MCF 10A (cell line): ENCODE measurements around the gene PKLR. TPM values are rescaled to one million over a fixed set of nuclear protein-coding genes. Genes with fewer than 3 reads are reported as not detected.

ENCODE experiments used
- BruUV-seq: library from RNA; stranded (reverse); fragments of 400-500 nt; replicated peaks from 2 replicates; lab custom pipeline; 2021; lab: Mats Ljungman, UMichigan
- CTCF ChIA-PET: fragments of 300-600 bp; sonication (Branson Sonifier 250); formaldehyde crosslinking; extraction: SDS; loops from one replicate; lab custom pipeline; 2021; ENCODE audit warnings: antibody characterized with exemption, inconsistent platforms; lab: Yijun Ruan, JAX
- POLR2A ChIA-PET: fragments of 300-600, 350-650 bp; sonication (Branson Sonifier 250); formaldehyde crosslinking; extraction: SDS; loops from one replicate; lab custom pipeline; 2020; ENCODE audit warnings: antibody characterized with exemption, inconsistent platforms; lab: Yijun Ruan, JAX
- DNase-seq: peaks from one replicate; pipeline ENCODE4 v3.0.0-alpha.2; 2018; ENCODE audit not compliant: unreplicated experiment
- H3K27ac Mint-ChIP-seq: one replicate; pipeline ENCODE4 v1.8.0; 2022; ENCODE audit warnings: mild to moderate bottlenecking, low read depth, mixed read lengths; ENCODE audit not compliant: unreplicated experiment
- H3K27me3 Mint-ChIP-seq: one replicate; pipeline ENCODE4 v1.8.0; 2022; ENCODE audit warnings: mixed read lengths; ENCODE audit not compliant: insufficient read depth, unreplicated experiment
- H3K36me3 Mint-ChIP-seq: one replicate; pipeline ENCODE4 v1.8.0; 2022; ENCODE audit warnings: mild to moderate bottlenecking, moderate library complexity, mixed read lengths; ENCODE audit not compliant: insufficient read depth, unreplicated experiment
- H3K4me1 Mint-ChIP-seq: one replicate; pipeline ENCODE4 v1.8.0; 2022; ENCODE audit warnings: mixed read lengths; ENCODE audit not compliant: insufficient read depth, unreplicated experiment
- H3K4me3 Mint-ChIP-seq: one replicate; pipeline ENCODE4 v1.8.0; 2022; ENCODE audit warnings: mild to moderate bottlenecking, moderate library complexity, mixed read lengths; ENCODE audit not compliant: unreplicated experiment
- H3K9me3 Mint-ChIP-seq: one replicate; pipeline ENCODE4 v1.8.0; 2022; ENCODE audit warnings: mixed read lengths; ENCODE audit not compliant: unreplicated experiment
- intact Hi-C: fragments of 100-400 bp; cut with micrococcal nuclease; formaldehyde crosslinking; loops from 2 replicates; pipeline ENCODE4 v1.14.1; 2022
- total RNA-seq: library from RNA; stranded (reverse); gene quantifications from 2 replicates; pipeline ENCODE4 v1.2.3, GENCODE V29; 2022
- TF ChIP-seq, protein P1 (sequence below): fragments of 200-600 bp; IDR thresholded peaks from one replicate; pipeline ENCODE4 v1.8.0; 2022; ENCODE audit warnings: antibody characterized with exemption, mild to moderate bottlenecking; ENCODE audit not compliant: unreplicated experiment

PKLR gene
- total RNA-seq, 1 experiment from 2014 or later = not detected

DNA sequence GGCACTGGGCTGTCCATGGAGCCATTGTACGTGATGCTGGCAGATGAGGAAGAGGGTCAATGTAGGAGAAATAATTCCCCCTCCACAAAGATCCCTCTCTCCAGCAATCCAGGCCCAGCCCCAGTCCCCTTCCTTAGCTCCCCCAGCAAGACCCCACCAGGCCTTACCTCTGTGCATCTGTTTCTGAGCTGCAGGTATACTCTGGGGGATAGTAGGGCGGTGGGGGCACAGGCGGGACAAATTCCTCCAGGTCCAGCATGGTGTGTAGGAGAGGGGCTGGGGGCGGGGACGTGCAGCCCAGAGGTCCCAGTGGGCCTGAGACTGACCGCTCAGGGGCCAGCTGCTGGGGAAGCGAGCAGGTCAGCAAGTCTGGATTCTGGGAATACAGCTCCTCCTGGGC lies 49.7 kb downstream of the PKLR start:
- peaks cover 6% of the 10 kb centered on the region for H3K36me3 Mint-ChIP-seq
- POLR2A ChIA-PET = interaction anchor here (0.6 to 7.5 kb wide), 12 partner anchors 10 to 399 kb away, joined by 3 to 45 read pairs (median 4); partner anchors contain the start of genes CLK2, MTX1 and SCAMP3
- H3K27me3 Mint-ChIP-seq = no peaks in the 10 kb centered on the region
- peaks cover 24% of the 10 kb centered on the region for H3K4me1 Mint-ChIP-seq
- no peak for DNase-seq
- H3K4me3 Mint-ChIP-seq = no peak overlapping the region
- BruUV-seq = no TSS peak
- intact Hi-C loops = loop anchor here (2.0 kb wide), 1 partner anchor 71 kb away; no protein-coding TSS in a partner anchor
- TF ChIP-seq, protein P1, sequence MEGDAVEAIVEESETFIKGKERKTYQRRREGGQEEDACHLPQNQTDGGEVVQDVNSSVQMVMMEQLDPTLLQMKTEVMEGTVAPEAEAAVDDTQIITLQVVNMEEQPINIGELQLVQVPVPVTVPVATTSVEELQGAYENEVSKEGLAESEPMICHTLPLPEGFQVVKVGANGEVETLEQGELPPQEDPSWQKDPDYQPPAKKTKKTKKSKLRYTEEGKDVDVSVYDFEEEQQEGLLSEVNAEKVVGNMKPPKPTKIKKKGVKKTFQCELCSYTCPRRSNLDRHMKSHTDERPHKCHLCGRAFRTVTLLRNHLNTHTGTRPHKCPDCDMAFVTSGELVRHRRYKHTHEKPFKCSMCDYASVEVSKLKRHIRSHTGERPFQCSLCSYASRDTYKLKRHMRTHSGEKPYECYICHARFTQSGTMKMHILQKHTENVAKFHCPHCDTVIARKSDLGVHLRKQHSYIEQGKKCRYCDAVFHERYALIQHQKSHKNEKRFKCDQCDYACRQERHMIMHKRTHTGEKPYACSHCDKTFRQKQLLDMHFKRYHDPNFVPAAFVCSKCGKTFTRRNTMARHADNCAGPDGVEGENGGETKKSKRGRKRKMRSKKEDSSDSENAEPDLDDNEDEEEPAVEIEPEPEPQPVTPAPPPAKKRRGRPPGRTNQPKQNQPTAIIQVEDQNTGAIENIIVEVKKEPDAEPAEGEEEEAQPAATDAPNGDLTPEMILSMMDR = no peak
- H3K9me3 Mint-ChIP-seq = no peaks in the 10 kb centered on the region
- H3K27ac Mint-ChIP-seq = peak overlapping the region; percentile 44
- CTCF ChIA-PET = interaction anchor here (0.6 to 10.0 kb wide), 63 partner anchors 8 to 953 kb away, joined by 3 to 238 read pairs (median 5); partner anchors contain the start of genes CLK2, FDPS, HCN3 and KRTCAP2

DNA sequence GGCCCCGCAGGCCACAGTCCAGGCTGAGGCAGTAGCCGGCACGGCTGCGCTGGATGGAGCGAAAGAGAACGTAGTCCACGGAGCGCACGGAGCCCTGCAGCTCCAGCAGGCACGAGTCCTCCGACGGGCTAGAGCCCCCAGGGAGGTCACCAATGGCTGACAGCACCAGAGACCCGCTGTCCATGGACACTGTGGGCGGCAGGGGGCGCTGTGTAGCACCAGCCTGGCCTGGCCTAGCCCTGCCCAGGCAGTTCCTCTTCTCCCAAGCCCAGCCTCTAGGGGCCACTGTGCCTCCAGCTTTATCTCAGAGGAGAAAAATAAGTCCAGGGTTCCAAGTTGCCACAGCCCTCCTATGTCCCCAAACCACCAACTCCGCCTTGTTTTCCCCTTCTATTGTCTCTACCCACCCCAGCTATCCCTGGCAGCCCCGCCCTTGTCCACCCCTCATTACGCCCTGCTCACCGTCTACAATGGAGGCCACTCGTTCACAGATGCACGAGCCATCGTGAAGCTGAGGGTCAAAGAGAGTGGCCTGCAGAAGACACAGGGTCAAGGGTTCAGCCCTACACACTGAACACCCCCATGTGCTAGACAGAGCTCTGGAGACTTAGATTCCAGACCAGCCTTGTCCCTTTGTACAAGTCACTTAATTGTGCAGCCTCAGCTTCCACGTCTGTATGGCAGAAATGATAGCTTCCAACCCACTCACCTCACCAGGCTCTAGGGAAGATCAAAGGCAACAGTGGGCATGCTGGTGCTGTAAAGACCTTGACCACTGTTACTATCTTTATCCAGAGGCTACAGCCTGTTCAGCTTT lies 50.4 kb downstream of the PKLR start:
- H3K27me3 Mint-ChIP-seq = no peaks in the 10 kb centered on the region
- no peaks in the 10 kb centered on the region for H3K9me3 Mint-ChIP-seq
- DNase-seq = peak; percentile 94
- no peaks in the 10 kb centered on the region for H3K36me3 Mint-ChIP-seq
- CTCF ChIA-PET = interaction anchor here (0.5 to 10.0 kb wide), 91 partner anchors 9 to 954 kb away, joined by 3 to 238 read pairs (median 4); partner anchors contain the start of genes CLK2, FDPS, HCN3 and KRTCAP2
- H3K4me1 Mint-ChIP-seq = peaks cover 19% of the 10 kb centered on the region
- POLR2A ChIA-PET = interaction anchor here (0.6 to 7.5 kb wide), 18 partner anchors 9 to 1580 kb away, joined by 3 to 45 read pairs (median 3); partner anchors contain the start of genes CLK2, ILF2, MTX1 and RUSC1
- BruUV-seq = no TSS peak
- intact Hi-C loops = loop anchor here (1.0 to 2.0 kb wide), 4 partner anchors 57 to 340 kb away; partner anchors contain the start of gene FDPS
- no peak overlapping the region for H3K4me3 Mint-ChIP-seq
- TF ChIP-seq, protein P1 = peak; percentile 100
- H3K27ac Mint-ChIP-seq = no peak overlapping the region

DNA sequence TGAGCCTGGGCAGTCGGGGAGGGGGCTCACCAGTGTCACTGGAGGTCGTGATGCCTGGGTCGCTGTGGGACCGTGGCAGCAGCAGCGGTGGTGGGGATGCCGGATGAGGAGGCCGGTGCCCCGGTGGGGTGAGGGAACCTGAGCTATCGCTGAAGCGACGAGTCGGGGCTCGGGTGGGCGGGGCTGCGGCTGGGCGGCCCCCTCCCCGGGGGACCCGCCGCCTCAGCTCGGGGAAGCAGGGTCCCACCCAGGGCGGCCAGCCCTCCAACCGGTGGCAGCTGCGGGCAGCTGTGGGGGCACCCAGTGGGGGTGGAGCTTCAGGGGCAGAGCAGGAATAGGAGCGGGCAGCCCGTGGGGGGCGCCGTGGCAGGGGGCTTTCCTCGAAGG lies 51.0 kb downstream of the PKLR start:
- no peaks in the 10 kb centered on the region for H3K36me3 Mint-ChIP-seq
- intact Hi-C loops = loop anchor here (1.0 to 2.0 kb wide), 4 partner anchors 58 to 341 kb away; partner anchors contain the start of gene FDPS
- peaks cover 15% of the 10 kb centered on the region for H3K4me1 Mint-ChIP-seq
- H3K4me3 Mint-ChIP-seq = no peak overlapping the region
- DNase-seq = no peak
- H3K9me3 Mint-ChIP-seq = no peaks in the 10 kb centered on the region
- CTCF ChIA-PET = interaction anchor here (0.6 to 10.0 kb wide), 71 partner anchors 9 to 1270 kb away, joined by 3 to 238 read pairs (median 4); partner anchors contain the start of genes CLK2, FDPS, HCN3 and KRTCAP2
- POLR2A ChIA-PET = interaction anchor here (0.6 to 7.5 kb wide), 12 partner anchors 9 to 1031 kb away, joined by 3 to 45 read pairs (median 4); partner anchors contain the start of genes CLK2, MTX1, RUSC1 and SCAMP3
- H3K27ac Mint-ChIP-seq = no peak overlapping the region
- no peaks in the 10 kb centered on the region for H3K27me3 Mint-ChIP-seq
- no TSS peak for BruUV-seq
- TF ChIP-seq, protein P1 = no peak
